ENCODE results near the gene MKRN3.
"Not testable (repeated sequence)": the region's sequence is repeated elsewhere in the genome, so short reads cannot be mapped to it uniquely, and the experiment has no call there.

Gene MKRN3

DNA sequence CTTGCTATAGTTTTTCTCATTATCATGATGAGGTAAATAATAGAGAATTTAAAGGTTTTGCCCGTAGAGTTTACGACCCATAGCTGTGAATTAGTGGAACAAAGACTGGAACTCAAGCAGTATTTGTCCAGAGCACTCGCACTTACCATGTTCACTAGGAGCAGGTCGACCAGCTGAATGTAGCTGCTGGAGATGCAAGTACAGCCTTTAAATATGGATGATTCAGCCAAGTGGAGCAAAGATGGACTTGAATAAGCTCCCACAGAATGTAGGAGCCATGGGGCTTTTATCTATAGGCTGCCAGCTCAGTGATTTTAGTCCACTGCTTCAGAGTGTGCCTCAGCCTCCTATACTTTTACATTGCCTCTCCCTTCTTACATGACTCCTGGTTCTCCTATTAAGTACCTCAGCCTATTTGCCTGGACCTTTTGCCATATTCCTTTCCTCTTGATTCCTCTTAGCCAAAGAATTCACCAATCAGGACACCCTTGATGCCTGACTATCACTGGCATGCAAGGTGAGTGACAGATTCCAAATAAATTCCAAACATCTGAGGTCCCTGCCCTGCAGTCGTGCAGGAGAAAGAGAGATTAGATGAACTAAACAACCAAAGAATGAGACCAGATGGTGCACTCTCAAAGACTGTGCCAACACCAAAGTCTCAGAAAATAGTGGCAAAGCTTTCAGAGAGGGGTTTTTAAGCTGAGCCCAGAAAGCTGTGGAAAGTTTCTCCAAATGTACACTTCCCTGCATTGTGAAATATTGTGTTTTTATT lies 3.9 kb downstream of the MKRN3 start:
- no peaks in the 10 kb centered on the region for H3K27me3 Mint-ChIP-seq
- H3K27ac Mint-ChIP-seq, result no peak overlapping the region
- H3K9me3 Mint-ChIP-seq, result peaks cover 0 to 12% of the 10 kb centered on the region in 2 donors
- no peak overlapping the region for H3K4me3 Mint-ChIP-seq
- H3K4me1 Mint-ChIP-seq, result peaks cover 5% of the 10 kb centered on the region
- DNase-seq, result no peak
- ATAC-seq, result no peak

DNA sequence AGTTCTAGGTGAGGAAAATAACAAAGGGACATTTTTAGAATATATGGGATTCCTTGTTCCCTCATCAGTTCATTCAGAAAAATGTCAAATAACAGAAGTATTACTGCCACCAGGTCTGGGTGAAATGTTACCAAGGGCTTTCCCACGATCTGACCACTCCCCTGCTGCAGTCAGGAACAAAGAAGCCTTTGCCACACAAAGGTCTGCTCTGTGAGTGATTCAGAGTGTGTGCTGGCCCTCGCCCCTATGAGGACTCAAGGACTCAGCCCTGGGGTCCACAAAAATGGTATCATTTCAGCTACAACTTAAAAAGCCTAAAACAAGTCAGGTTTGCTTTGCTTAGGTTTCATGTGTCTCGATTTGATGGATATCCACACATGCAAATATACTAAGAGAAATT lies 5.0 kb downstream of the MKRN3 start:
- no peaks in the 10 kb centered on the region for H3K27me3 Mint-ChIP-seq
- no peak overlapping the region for H3K27ac Mint-ChIP-seq
- H3K9me3 Mint-ChIP-seq, result peaks cover 0 to under 1% of the 10 kb centered on the region in 2 donors
- ATAC-seq, result no peak
- H3K4me3 Mint-ChIP-seq, result no peak overlapping the region
- no peak for DNase-seq
- peaks cover 5% of the 10 kb centered on the region for H3K4me1 Mint-ChIP-seq

DNA sequence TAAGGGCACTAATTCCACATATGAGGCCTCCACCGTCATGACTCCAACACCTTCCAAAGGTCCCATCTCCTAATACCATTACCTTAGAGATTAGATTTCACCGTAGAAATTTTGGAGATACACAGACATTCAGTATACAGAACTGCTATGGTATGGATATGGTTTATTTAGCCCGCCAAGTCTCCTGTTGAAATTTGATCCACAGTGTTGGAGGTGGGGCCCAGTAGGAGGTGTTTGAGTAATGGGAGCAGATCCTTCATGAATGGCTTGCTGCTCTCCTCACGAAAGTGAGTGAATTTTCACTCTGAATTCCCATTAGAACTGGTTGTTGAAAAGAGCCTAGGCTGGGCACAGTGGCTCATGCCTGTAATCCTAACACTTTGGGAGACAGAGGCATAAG lies 7.4 kb downstream of the MKRN3 start:
- H3K4me1 Mint-ChIP-seq, result peaks cover 5% of the 10 kb centered on the region
- H3K27me3 Mint-ChIP-seq, result no peaks in the 10 kb centered on the region
- ATAC-seq, result no peak
- no peak overlapping the region for H3K4me3 Mint-ChIP-seq
- H3K27ac Mint-ChIP-seq, result peak overlapping the region in 1 of 2 donors; percentile 48
- H3K9me3 Mint-ChIP-seq, result no peaks in the 10 kb centered on the region
- no peak for DNase-seq

DNA sequence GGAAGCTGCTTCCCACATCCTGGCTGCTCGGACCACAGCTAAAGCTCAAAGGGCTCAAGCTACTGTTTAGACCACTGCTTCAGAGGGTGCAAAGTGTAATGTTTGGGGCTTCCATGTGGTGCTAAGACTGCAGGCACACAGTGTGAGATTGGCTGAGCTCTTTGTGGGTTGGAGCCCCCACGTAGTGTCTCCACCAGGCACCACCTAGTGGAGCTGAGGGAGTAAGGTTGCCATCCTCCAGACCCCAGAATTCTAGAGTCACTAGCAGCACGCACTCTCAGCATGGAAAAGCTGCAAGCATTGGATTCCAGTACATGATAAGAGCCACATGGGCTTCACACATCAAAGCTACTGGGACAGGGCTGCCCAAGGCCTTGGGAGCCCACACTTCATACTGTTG lies 9.3 kb downstream of the MKRN3 start:
- Mint-ChIP-seq H3K9me3 (no peaks in the 10 kb centered on the region), H3K27ac (peak overlapping the region in 1 of 2 donors; percentile 56), H3K4me3 (no peak overlapping the region), H3K4me1 (no peaks in the 10 kb centered on the region), H3K27me3 (no peaks in the 10 kb centered on the region)
- DNase-seq (no peak), ATAC-seq (no peak)

DNA sequence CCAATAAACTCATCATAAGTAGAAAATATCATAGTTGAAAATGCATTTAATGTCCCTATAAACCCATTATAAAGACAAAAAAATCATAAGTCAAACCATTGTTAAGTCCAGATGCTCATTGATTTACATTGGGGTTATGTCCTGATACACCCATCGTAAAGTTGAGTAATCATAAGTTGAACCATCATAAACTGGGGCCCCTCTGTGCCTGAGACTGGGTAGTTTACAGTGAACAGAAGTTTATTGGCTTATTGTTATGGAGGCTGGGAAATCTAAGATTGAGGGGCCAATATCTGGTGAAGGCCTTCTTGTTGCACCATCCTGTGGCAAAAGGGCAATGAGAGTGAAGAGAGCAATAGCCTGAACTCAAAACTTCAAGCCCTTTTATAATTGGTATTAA lies 10.6 kb downstream of the MKRN3 start:
- Mint-ChIP-seq H3K9me3 (no peaks in the 10 kb centered on the region), H3K27me3 (no peaks in the 10 kb centered on the region), H3K4me3 (no peak overlapping the region), H3K27ac (no peak overlapping the region), H3K4me1 (no peaks in the 10 kb centered on the region)
- no peak for DNase-seq
- ATAC-seq, result no peak

DNA sequence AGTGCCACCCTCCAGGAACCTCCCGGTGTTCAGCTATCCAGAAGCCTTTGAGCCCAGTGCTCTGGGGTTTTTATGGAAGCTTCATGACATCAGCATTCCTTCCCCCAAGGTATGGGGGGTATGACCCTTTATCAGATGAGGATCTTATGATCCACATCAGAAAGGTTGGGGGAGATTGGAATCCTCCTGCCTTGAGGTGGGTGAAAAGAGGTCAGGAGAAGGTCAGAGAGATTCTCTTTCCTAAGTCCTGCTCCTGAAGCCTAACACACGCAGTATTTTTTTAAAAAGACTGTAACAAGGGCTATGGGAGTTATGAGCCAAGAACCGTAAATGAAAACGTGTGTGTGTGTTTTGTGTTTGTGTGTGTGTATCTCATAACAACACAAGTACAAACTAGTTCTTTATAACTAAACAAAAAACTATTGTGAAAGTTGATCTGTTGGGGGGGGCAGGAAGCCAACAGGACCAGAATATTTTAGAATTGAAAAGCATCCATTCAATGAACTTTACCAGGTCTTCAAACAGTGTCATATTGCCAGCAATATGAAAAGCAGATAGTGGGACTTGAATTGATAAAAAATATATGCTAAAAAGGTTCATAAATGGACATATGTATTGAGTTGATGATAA lies 13.2 kb downstream of the MKRN3 start:
- DNase-seq (no peak), ATAC-seq (no peak)
- Mint-ChIP-seq H3K4me3 (no peak overlapping the region), H3K27me3 (no peaks in the 10 kb centered on the region), H3K4me1 (no peaks in the 10 kb centered on the region), H3K27ac (no peak overlapping the region), H3K9me3 (no peaks in the 10 kb centered on the region)

DNA sequence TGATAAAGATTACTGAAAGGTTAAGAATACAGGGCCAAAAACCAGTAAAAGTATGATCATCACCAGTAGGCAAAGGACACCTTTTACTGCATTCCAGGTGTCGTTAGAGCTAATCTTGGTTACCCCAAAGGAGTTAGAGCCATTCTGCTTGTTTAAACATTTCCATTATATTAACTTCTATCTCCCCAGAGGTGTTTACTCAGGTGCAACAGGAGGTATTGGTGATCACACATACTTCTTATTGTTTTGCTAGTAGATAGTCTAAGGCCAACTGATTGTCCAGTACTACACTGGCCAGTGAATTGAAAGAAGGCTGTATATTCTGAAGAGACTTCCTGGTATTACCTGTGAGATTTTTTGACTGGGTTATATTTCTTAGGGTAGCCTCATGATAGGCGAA lies 22.8 kb downstream of the MKRN3 start:
- H3K9me3 Mint-ChIP-seq, result no peaks in the 10 kb centered on the region
- H3K27ac Mint-ChIP-seq, result no peak overlapping the region
- peaks cover 8% of the 10 kb centered on the region for H3K27me3 Mint-ChIP-seq
- ATAC-seq (no peak), DNase-seq (no peak)
- H3K4me3 Mint-ChIP-seq, result no peak overlapping the region
- H3K4me1 Mint-ChIP-seq, result no peaks in the 10 kb centered on the region

DNA sequence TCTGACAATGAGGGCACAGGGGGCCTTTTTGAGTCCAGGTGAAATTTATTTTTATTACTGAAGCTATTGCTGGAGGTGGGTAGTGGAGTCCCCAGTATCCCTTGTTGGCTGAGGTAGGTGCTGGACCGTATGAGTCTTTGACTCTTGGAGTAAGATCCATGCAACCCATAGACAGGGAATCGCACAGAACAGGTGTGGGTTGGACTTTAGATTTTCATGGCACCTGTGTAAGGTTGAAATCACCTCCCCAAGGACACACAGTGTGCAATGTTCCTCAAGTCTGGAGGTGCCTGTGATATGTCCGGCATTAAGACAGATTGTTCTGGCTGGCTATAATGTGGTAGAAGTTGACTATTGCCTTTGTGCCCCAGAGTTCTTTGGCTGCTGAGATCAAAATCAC lies 23.5 kb downstream of the MKRN3 start:
- no peak overlapping the region for H3K4me3 Mint-ChIP-seq
- H3K9me3 Mint-ChIP-seq, result no peaks in the 10 kb centered on the region
- H3K27ac Mint-ChIP-seq, result no peak overlapping the region
- no peak for DNase-seq
- no peak for ATAC-seq
- peaks cover 8% of the 10 kb centered on the region for H3K27me3 Mint-ChIP-seq
- no peaks in the 10 kb centered on the region for H3K4me1 Mint-ChIP-seq

DNA sequence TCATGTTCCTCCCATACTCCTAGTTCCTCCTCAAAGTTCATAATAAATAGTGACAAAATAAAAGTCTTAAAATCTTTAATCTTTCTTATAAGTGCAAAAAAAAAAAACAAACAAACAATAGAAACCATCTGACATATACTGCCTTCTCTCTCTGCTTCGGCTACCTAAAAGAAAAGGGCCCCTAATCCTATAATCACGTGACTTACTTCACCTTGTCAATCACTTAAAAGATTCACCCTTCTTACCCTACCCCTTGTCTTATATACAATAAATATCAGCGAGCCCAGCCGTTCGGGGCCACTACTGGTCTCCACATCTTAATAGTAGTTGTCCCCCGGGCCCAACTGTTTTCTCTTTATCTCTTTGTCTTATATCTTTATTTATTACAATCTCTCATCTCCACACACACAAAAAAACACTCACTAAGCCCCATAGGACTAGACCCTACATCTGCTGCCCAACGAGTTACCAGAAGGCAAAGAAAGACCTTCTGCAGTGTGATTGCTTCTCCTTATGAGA lies 28.8 kb downstream of the MKRN3 start:
- Mint-ChIP-seq H3K4me1 (no peaks in the 10 kb centered on the region), H3K27ac (no peak overlapping the region), H3K9me3 (no peaks in the 10 kb centered on the region), H3K27me3 (peaks cover 8% of the 10 kb centered on the region), H3K4me3 (no peak overlapping the region)
- no peak for ATAC-seq
- no peak for DNase-seq

DNA sequence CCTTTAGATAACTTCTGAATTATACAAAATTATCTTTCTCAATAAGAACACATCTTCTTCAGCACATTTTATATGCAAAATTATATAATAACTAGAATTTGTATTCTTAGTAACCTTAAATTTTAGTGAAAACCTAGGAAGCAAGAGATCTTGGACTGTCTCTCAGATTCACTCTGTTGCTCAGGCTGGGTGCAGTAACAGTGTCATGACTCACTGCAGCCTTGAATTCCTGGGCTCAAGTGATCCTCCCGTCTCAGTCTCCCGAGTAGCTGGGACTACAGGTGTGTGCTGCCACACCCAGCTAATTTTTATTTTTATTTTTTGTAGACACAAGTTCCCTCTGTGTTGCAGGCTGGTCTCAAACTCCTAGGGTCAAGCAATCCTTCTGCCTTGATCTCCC lies 29.9 kb downstream of the MKRN3 start:
- Mint-ChIP-seq H3K27me3 (peaks cover 5% of the 10 kb centered on the region), H3K4me1 (no peaks in the 10 kb centered on the region), H3K4me3 (no peak overlapping the region), H3K27ac (no peak overlapping the region), H3K9me3 (no peaks in the 10 kb centered on the region)
- ATAC-seq, result no peak
- DNase-seq, result no peak

DNA sequence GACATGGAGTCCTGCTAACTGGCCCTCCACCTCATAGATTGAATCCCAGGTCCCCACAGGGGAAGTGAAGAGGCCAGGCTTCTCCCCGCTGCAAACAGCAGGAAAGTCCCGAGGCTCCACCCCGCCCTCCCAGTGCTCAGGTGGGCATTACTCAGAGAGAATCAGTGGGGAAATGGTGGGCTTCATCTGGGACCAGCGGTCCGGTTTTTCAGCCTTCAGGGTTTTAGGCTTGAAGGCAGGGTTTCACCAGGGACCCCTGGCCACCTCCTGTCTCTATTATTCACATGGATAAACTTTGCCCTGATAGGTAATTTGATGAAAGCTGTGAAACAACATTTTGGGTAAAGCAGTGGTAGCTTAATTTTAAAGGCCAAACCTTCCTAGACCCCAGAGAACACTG lies 31.3 kb downstream of the MKRN3 start:
- Mint-ChIP-seq H3K9me3 (no peaks in the 10 kb centered on the region), H3K4me1 (no peaks in the 10 kb centered on the region), H3K4me3 (no peak overlapping the region), H3K27me3 (no peaks in the 10 kb centered on the region), H3K27ac (no peak overlapping the region)
- ATAC-seq (no peak), DNase-seq (no peak)

DNA sequence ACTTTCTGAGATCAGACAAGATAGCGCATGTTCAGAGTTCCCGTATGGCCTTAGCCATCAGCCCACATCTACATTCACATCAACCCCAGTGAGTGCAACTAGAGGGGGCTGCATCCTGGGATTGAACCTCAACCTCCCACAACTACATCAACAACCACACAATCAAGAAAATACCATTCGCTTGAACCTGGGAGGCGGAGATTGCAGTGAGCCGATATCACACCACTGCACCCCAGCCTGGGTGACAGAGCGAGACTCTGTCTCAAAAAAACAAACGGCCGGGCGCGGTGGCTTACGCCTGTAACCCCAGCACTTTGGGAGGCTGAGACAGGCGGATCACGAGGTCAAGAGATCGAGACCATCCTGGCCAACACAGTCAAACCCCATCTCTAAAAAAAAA lies 31.8 kb downstream of the MKRN3 start:
- H3K27me3 Mint-ChIP-seq, ATAC-seq, H3K9me3 Mint-ChIP-seq, H3K4me3 Mint-ChIP-seq, H3K4me1 Mint-ChIP-seq, DNase-seq, H3K27ac Mint-ChIP-seq: not testable (repeated sequence)

DNA sequence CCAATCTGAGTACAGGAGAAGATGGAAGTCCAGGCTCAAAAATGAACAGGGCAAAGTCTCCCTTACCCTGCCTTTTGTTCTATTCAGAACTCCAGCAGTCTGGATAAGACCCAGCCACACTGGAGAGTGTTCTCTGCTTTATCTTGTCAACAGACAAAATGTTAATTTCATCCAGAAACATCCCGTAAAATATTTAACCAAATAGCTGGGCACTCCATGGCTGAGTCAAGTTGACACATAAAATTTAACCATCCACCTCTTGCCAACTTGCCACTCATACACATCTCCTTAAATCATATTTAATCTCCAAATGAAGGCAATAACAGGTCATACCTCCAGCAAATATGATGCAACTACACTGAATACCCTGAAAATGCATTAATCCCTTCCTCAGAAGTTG lies 33.6 kb downstream of the MKRN3 start:
- no peak for DNase-seq
- Mint-ChIP-seq H3K9me3 (peaks cover 0 to 9% of the 10 kb centered on the region in 2 donors), H3K27me3 (no peaks in the 10 kb centered on the region), H3K27ac (no peak overlapping the region), H3K4me1 (no peaks in the 10 kb centered on the region), H3K4me3 (no peak overlapping the region)
- ATAC-seq, result no peak

DNA sequence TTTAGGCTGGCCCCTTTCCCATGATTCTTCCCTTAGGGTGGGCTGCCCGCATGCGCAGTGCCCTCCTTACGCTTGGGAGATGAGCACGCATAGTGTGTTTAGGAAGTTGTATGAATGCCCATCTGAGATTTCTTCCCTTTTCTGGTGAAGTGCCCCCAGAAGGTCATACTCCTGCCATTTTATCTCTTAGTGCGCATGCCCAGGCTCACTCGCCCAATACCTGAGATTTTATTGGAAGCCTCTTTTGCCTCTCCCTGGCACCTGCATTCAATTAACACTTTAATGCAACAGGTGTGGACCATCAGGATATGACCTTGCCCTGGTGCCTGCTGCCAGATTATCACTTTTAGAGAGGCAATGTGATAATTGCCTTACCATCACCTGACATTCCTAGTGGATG lies 36.6 kb downstream of the MKRN3 start:
- H3K4me3 Mint-ChIP-seq, result no peak overlapping the region
- no peak overlapping the region for H3K27ac Mint-ChIP-seq
- DNase-seq (no peak), ATAC-seq (no peak)
- H3K27me3 Mint-ChIP-seq, result no peaks in the 10 kb centered on the region
- peaks cover 0 to 9% of the 10 kb centered on the region in 2 donors for H3K9me3 Mint-ChIP-seq
- no peaks in the 10 kb centered on the region for H3K4me1 Mint-ChIP-seq

DNA sequence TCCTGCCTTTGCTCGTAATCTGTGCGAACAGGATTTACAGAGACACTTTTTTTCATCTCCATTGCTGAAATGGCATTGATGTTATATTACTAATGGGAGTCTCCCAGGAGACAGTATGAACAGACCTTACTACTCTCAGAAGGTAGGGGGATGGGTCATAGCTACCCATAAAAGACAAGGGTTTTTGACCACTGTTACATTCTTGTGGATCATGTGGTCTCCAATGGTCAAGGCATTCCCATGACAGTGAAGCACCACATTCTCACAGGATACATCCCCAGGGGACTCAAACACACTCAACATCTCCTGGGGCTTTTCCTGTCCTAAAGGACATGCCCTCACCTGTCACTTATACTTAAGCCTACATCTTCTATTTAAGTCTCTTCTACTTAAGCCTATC lies 40.8 kb downstream of the MKRN3 start:
- ATAC-seq, result no peak
- no peak for DNase-seq
- Mint-ChIP-seq H3K27ac (peak overlapping the region in 1 of 2 donors; percentile 56), H3K9me3 (peaks cover 0 to 22% of the 10 kb centered on the region in 2 donors), H3K4me3 (no peak overlapping the region), H3K27me3 (no peaks in the 10 kb centered on the region), H3K4me1 (no peaks in the 10 kb centered on the region)

DNA sequence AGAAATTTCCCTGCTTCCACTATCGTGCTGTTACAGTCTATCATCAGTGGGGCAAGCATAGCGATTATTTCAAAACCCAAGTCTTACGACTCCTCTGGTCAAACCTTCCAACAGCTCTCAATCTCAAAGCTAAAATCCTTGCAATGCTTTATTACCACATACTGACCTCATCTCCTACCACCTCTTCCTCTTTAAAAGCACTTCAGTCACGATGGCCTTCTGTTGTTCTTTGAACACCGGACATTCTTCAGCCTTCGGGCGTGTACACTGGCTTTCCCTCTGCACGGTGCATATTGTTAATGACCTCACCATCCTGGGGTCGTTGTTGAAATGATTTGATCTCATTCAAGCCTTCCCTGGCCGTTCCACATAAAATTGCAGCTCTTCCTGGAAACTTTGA lies 51.1 kb downstream of the MKRN3 start:
- H3K4me1 Mint-ChIP-seq, result no peaks in the 10 kb centered on the region
- no peaks in the 10 kb centered on the region for H3K27me3 Mint-ChIP-seq
- no peak overlapping the region for H3K27ac Mint-ChIP-seq
- H3K9me3 Mint-ChIP-seq, result peaks cover 7 to 10% of the 10 kb centered on the region in 2 donors
- H3K4me3 Mint-ChIP-seq, result no peak overlapping the region
- no peak for ATAC-seq
- no peak for DNase-seq

All from stimulated activated naive CD8-positive, alpha-beta T cell treated with anti-CD3 and anti-CD28 coated beads, Interleukin-15, amount 100 ng/mL, for 72 hours (primary cell).